Measurements from ENCODE around the gene STX10. TPM values are rescaled to one million over a fixed set of nuclear protein-coding genes. Genes with fewer than 3 reads are reported as not detected.

STX10 gene
- total RNA-seq, 1 experiment from 2014 or later, result 78.6 TPM

DNA sequence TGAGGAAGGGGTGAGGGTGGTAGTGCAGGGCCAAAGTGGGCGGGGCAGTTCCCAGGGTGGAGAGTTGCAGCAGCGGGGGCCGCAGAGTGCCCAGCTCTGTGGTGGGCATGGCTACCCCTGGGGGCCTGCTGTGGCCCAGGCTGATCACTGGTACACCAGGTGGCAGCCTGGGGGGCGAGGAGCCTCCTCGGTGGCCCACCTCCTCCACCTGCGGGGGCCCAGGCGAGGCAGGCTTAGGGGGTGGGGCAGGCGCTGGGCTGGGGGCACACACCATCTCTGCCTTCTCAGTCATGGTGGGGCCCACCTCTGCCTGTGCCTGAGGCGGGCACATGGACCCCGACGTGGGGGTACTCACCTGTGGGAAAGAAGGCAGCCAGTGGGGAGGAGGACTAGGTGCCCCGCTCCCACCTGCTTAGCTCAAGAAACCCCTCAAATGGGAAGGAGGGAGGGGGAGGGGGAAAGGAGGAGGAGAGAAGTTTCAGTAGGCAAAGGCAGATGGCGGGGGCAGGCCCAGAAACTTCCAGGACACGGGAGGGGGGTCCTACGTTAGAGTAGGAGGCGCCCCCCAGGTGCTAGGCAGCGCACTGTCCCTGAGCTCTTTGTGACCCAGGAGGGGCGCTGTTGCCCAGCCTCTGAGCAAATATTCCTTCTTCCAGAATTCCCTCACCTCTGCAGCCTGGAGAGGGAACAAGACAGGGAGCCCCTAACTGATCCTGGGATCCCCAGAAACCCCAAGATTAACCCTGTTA, 49.2 kb downstream of the STX10 start:
- no peak for DNase-seq (ENCODE audit: low read depth)

DNA sequence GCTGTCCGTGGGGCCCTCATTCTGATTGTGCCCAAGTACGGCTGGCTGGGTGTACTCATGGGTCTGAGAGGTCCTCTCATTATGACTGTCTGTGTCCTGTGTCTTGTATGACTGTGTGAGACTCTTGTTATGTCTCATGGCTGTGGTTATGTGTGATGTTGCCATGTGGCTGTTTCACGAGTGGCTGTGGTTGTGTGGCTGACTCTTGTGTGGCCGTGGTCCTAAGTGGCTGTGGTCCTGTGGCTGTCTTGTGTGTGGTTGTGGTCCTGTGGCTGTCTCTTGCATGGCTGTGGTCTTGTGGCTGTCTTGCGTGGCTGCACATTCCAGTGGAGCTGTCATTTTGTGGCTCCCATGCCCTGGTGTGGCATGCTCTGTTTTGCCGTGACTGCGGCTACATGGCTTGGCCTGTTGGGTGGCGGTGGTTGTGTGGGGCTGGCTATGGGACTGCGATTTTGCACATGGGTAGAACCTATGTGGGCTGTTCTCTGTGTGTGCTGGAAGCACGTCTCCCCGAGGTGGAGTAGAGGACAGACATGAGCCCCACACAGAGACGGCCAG, 50.1 kb downstream of the STX10 start:
- DNase-seq (ENCODE audit: low read depth), result no peak

DNA sequence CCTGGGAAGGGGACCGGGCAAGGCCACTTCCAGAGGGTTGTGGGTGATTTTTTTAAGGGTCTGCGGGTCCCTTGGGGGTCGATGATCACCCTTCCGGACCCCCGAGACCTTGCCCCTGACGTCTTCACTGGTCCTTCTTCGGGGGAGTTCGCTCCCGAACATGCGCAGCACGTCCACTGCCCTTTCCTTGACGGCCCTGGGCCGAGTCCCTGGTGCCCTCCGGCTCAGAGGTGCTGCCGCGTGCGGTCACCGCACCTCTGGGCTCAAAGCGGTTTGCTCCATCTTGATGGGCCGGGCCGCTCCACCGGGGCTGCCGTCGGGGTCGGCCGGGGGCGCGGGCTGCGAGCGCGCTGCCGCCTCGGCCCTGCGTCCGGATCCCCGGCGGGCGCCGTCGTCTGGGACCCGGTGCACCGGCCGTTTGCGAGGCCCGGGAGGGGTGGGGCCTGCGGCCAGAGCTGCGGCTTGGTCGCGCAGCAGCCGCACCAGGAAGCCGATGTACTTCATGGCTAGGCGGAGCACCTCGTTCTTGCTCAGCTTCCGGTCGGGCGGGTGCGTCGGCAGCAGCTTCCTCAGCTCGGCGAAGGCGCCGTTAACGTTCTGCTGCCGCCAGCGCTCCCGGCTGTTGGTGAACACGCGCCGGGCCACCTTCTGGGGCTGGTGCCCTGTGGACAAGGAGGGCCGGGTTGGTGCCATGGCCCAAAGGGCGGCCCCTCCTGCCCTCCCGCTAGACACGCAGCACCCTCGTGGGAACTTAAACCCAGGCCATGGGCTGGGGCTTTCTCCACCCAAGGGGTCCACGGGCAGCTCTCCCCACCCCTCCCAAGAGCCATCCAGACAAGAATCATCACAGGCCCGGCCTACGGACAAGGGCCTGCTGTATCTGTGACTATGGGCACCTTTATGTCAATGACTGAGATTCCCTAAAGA, 50.8 kb downstream of the STX10 start:
- DNase-seq (ENCODE audit: low read depth), result no peak

DNA sequence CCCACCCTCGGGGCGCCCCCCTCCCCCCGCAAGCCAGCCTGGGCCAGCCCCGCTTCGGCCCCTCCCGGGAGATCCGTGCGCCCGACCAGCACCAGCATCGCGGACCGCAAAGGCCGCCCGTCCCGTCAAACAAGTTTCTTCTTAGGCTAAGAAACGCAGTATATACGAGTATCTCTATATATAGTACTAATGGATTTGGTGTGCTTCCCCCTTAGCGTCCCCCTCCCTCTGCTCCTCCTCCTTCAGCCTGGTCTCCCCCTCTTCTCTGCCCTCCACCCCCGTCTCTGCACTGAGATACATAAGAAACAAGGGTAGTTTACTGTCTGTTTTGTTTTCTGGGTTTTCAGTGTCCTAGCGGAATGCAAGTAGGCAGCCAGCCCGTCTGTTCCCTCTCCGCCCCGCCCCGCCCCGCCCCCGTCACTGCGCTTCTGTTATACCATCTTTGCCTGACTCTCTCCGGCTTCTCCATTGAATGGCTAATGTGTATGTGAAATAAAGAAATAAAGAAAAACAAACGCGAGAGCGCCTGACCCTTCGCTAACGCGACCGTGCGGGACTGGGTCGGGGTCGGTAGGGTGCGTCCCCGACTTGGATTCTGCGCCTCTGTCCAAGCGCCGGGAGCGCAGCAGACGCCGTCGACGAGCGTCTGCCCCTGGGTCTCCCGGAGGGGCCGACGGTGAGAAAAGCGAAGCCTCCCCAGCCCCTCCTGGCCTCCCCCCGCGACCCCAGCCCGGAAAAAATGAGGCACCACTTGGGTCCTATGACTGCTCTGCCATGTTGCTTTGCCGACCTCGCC, 51.7 kb downstream of the STX10 start:
- DNase-seq (ENCODE audit: low read depth), result no peak

DNA sequence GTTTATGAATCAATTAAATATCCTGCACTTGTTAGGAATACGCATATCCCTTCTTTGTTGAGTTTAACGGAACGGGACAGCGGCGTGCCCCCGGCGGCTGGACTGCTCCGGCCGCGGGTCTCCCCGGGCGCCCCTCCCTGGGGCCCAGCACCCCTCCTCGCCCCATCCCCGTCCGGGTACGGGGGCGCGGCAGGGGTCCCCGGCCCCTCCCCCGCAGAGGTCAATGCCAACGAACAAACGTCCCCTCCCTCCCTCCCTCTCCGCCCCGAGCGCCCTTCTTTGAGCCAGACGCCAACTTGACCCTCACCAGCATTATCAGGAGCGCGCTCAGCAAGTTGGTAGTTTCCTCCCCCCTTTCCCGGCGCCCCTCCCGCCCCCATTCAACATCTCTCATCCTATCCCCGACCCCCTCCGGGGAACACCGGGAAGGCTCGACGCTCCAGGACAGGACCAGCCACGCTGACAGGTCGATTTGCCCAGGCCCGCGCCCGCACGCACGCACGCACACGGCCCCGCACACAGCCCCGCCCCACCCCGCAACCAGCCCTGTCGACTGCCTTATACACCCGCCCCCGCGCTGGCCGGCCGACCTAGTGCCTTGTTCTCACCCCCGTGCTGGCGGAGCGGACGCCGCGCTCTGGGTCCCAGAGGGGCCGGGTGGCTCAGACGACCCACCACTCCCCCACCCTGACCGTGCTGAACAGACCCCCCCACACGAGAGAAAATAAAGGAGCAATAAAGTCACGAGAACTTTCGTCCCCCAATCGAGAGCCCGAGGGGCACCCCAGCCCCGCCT, 52.5 kb downstream of the STX10 start:
- DNase-seq (ENCODE audit: low read depth), result no peak

DNA sequence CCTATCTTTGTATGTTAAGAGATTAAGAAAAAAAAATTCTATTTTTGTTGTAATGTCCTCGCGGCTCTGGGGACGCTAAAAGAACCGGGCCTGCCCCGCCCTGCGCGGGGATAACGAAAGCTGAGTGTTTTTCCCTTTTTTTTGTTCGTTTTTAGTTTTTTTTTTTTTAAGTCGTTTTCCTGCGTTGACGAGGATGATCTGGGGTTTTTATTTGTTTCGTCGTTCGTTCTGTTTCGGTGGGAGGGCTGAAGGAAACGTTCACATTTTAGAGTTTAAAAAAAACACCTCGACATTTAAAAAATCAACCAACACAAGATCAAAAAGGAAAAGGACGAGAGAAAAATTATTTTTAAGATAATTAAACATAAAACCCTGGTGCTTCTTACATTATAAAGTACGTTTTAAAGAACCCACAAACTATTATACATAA, 53.1 kb downstream of the STX10 start:
- no peak for DNase-seq (ENCODE audit: low read depth)

DNA sequence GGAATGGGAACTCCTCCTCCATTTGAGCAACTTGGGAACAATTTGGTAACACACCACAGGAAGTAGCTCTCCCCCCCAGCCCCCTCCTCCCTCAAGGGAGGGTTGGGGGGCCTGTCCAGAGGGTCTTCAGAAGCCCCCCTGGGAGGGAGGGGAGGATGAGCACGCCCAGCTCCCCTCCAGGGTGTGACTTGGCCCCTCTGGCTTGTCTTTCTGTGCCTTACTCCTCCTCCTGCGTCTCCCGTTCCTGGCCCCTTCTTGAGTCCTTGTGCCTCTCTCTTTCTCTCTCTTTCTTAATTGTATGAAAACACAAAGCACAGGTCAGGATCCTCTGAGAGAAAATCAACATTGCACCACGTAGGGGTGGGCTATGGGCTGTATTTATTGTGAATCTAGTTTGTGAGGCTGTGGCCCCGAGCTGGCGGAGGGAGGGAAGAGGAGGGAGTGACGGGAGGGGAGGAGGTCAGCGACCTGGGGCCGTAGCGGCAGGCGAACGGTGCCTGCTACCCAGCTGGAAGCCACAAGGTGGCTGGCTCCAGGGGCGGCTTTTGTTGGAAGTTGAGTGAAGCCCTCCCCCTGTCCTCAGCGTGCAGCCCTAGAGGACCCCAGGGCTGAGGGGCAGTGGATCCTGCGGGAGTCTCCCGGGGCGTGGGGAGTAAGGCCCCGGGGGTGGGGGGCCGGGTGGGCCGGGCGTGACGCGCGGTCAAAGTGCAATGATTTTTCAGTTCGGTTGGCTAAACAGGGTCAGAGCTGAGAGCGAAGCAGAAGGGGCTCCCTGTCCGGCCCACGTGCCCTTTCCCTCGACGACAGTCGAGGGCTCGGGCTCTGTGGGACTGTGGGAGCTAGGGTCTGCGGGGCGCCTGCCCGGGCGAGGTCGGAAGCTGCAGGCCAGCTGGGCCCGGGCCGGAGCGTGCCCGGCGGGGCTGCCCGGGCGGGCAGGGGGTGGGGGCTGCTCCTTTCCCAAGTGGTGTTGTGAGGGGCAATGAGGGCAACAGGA, 53.9 kb downstream of the STX10 start:
- no peak for DNase-seq (ENCODE audit: low read depth)

DNA sequence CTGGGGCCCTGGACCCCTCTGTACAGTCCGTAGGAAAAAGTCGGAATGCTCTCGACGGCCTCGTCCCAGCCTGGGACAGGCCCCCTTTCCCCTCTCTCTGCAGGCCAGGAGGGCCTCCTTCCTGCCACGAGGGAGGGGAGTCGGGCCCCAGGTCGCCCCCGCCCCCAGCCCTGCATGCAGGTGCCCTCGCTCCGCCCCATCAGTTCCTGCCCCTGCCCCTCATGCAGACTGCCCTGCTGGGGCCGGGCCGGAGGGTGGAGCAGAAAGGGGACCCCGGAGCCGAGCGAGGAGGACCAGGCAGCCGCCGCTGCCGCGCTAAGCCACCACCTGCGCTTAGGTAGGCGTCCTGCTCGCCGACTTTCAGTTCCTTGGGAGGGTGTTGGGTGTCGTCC, 54.8 kb downstream of the STX10 start:
- DNase-seq (ENCODE audit: low read depth), result no peak

DNA sequence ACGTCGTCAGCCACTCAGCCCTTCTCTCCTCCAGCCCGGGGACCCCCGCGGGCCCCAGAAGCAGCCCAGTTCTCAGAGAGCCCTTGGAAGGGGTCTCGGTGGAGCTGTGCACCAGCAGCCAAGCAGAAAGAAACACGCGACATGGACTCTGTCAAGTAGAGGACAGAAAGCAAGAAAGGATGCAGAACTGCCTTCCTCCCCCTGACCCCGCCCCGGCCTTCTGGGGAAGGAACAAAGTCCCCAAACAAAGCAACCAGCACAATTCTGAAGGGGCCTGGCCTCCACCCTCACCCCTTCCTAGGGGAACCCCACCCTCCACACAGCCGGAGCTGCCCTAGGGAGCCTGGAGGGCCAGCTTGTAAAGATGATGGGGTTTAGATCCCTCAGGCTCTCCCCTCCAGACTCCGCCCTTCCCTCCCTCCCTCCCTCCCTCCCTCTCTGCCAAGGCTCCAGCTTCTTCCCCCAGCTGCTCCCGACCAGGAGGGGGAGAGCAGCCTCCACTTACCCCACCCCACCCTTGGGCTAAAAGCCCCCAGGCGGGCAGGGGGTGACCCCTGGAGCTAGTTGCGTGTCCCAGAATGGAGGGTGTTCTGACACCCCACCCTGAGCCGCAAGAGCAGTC, 55.3 kb downstream of the STX10 start:
- DNase-seq (ENCODE audit: low read depth), result no peak

DNA sequence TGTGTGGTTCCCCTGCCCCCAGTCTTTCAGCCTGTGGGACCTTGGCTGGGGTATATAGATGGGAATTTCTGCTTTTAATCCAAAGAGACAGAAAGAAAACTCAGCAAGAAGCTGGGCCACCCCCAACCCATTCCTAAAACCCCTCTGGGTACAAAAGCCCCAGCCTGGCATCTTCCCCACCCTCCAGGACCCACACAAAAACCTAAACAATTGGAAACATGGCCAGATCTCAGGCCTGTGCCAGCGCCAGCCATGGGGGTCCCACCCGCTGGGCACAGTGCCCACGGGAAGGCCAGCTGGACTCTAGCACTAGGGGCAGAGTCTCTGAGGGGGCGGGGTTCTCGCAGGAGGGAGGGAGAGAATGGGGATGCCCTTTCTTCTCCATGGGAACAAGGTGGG, 56.1 kb downstream of the STX10 start:
- no peak for DNase-seq (ENCODE audit: low read depth)

Other genes with a start within 250 kb of the STX10 start
- 0.17 TPM in 1 of 2 replicates, not detected in the other for gene SYCE2, start 231.1 kb downstream of the STX10 start, total RNA-seq (2014; rRNA removed)
- gene FARSA, start 216.7 kb downstream of the STX10 start, total RNA-seq (2014; rRNA removed), result 64.0 and 77.4 TPM in 2 replicates
- 1,263 and 1,378 TPM in 2 replicates for gene CALR, start 211.8 kb downstream of the STX10 start, total RNA-seq (2014; rRNA removed)
- gene RAD23A, start 204.5 kb downstream of the STX10 start, total RNA-seq (2014; rRNA removed), result 158 and 176 TPM in 2 replicates
- 59.3 and 71.9 TPM in 2 replicates for gene GADD45GIP1, start 193.2 kb downstream of the STX10 start, total RNA-seq (2014; rRNA removed)
- 0.06 TPM in 1 of 2 replicates, not detected in the other for gene DAND5, start 180.8 kb downstream of the STX10 start, total RNA-seq (2014; rRNA removed)
- 9.2 and 13.9 TPM in 2 replicates for gene NFIX, start 154.9 kb downstream of the STX10 start, total RNA-seq (2014; rRNA removed)
- not detected in 2 replicates for gene LYL1, start 47.5 kb downstream of the STX10 start, total RNA-seq (2014; rRNA removed)
- gene TRMT1, start 33.6 kb downstream of the STX10 start, total RNA-seq (2014; rRNA removed), result 39.6 and 40.0 TPM in 2 replicates
- 84.1 and 86.1 TPM in 2 replicates for gene NACC1, start 32.1 kb downstream of the STX10 start, total RNA-seq (2014; rRNA removed)
- gene IER2, start within 50 bp of the STX10 start, total RNA-seq (2014; rRNA removed), result 13.6 and 14.7 TPM in 2 replicates

Measured in LHCN-M2 (cell line).